Measurements from ENCODE around the gene RAB27A.
"Not testable (repeated sequence)": the region's sequence is repeated elsewhere in the genome, so short reads cannot be mapped to it uniquely, and the experiment has no call there.

The RAB27A gene

GRCh38 chr15:55250392-55250791 lies 39.2 kb downstream of the RAB27A start:
- DNase-seq (ENCODE audit: low spot score), result peak; percentile 2

GRCh38 chr15:55249885-55250284 lies 39.7 kb downstream of the RAB27A start:
- DNase-seq (ENCODE audit: low spot score), result not testable (repeated sequence)

- DNase-seq (ENCODE audit: low spot score), result no peak
Measured at GRCh38 chr15:55248895-55249294, 40.7 kb downstream of the RAB27A start.

- no peak for DNase-seq (ENCODE audit: low spot score)
Measured at GRCh38 chr15:55247766-55248427, 41.7 kb downstream of the RAB27A start.

DNA sequence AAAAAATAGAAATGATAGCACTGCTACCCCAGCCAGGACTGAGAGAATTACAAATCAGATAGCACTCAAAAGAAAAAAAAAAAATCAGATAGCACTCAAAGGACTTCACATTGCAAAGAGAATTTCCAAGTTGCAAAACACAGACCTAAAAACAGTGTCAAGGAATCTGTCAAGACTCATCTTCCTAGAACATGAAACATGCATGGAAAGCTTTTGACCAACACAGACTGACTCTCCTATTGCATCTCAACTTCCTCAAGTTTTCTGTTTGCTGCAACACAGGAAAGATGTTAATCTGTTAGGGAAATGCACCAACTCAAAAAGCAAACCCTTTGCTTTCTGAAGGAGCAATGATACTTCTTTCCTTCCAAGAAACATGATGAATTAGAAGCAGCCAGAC lies 42.3 kb downstream of the RAB27A start:
- DNase-seq (ENCODE audit: low spot score), result no peak

DNA sequence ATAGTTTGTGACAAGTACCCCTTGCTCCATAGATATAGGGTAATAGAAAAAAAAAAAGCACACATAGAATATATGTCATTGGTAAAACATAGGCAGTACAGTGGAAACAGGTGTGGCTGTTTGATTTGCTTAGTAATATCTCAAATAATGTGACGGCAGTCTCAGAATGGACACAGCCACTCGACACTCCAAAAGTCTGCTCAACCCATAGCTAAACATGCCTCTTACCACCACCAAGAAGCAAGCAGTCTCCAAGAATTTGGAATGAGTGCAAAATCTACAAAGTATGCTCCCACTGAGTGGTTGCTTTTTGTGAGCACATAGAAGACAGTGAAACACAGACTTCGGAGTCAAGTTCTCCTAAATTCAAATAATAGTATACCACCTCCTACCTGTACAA lies 43.0 kb downstream of the RAB27A start:
- DNase-seq (ENCODE audit: low spot score), result no peak

- no peak for DNase-seq (ENCODE audit: low spot score)
Measured at GRCh38 chr15:55245059-55245458, 44.6 kb downstream of the RAB27A start.

DNA sequence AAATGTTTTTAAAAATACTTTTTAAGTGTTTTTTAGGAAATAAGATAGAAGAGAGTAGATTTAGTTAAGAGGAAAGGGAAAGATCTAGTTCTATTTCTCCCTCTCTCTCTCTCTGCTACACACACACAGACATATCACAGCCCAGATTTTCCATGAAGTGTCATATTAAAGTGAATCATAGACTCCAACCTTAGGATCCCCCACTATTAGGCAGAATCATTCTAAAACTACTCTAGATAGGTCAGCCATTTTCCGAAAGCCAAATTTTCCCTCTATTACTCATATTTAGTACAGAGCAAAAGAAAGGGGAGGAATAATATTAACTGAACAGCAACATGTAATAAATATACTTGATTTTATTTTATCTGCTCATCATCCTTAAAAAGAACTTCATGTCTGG lies 47.7 kb downstream of the RAB27A start:
- DNase-seq (ENCODE audit: low spot score), result no peak

DNA sequence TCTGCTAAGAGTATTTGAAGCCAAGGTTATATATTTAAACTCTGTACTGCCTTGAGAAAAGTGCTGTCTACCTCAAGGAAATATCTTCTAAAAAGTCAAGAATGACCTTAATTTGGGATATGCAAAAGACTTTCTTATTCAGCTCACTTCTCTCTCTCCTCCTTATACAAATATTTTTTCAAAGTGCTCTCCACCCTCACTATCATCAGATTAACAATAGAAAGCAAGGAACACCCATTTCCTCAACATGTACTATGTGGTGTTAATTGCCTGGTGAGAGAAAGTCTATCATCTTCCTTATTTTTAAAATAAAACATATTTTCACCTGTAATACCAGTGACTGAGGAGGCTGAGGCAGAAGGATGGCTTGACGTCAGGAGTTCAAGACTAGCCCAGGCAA lies 48.4 kb downstream of the RAB27A start:
- DNase-seq (ENCODE audit: low spot score), result no peak

- DNase-seq (ENCODE audit: low spot score), result no peak
Measured at GRCh38 chr15:55240125-55240760, 49.4 kb downstream of the RAB27A start.

DNA sequence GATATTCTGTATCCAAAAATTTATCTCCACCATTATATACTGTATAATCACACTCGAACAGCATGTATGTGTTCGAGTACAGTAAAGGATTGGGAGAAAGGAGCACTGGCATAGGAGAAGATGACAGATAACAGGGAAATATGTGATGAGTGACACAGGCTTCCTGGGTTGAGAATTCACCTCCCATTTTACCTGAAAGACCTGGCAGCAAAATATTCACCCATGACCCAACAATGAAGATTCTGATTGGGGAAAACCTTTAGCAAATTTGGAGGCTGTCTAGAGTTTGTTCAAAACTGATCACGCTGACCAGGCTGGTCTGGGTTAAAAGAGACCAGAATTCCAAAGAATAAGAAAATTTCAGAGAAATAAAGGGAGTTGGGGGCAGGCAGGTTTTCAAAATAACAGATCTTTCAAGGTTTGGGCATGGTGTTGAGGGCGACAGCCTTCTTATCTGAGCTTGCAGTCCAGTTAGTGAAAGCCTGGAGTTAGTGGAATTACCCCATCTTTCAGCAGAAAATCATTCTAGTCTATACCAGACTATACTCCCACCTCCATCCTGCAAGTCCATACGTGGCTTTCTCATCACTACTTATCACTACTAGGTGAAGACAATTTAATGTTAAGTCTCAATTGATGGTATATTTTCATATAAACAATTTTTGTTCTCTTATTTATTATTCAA lies 50.0 kb downstream of the RAB27A start:
- DNase-seq (ENCODE audit: low spot score), result no peak

DNA sequence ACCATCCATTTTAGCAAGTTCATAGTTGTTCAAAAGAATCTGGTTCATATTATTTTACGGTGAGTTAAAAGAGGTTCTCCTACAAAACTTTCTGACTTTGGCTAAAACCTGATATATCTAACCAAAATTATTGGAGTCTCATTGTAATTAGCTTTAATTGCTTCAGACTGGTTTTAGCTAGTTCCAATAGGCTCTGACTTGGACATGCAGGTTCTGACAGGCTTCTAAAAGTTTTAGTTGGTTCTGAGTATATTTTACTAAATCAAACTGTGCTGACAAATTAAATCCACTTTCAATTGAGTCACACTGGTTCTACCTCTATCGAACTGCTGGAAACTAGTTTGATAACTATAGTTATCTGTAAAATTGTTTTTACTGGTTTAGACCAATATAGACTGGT lies 50.7 kb downstream of the RAB27A start:
- DNase-seq (ENCODE audit: low spot score), result no peak

DNA sequence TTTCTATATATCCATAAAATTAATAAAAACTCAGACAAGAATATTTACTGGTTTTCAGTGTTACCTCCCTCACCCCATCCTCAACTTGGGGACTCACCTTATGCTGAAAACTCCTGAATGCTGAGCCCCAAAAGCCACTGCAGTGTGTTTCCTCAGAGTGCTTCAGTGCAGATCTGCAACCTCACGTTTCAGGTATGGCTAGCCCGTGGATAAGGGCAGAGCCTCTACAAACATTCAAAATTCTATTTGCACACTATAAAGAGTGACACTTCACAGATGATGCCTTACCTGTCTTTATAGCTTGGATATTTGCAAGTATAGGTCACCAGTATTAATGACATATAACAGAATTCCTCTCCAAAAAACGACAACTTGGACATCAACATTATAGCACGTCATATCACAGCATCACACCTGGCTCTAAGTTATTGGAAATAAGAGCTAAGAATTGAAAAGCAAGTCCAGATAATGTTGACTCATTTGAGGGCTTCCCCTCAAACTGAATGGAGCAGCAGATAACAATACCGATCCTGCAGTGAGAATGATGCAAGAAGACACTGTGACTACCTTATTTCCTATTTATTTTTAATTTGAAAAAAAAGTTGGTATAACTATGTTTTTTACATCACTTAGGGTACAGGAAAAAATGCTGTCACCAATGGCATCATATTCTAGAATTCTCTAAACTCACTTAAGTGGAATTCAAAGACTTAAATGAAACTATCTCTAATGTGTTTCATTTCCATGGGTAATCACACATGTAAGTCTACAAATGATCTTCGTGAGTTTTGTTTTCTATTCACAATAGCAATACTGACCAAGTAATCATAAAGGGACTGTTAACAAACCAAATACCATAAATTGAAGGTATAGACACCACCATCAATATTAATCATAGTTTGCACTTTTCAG lies 52.1 kb downstream of the RAB27A start:
- no peak for DNase-seq (ENCODE audit: low spot score)

DNA sequence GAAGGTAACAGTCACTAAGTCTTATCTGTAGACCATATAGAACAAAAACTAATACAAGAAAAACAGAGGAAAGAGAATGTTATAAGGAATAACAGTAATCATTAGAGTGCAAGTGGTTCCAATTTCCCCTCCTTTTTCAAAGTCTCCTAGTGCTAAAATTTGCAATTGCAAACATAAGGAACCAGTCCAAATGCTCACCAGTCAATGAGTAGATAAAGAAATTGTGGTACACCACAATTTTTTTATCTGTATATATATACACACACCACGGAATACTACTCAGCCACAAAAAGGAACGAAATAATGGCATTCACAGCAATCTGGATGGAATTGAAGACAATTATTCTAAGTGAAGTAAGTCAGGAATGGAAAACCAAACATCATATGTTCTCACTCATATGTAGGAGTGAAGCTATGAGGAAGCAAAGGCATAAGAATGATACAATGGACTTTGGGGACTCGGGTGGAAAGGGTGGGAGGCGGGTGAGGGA lies 54.0 kb downstream of the RAB27A start:
- DNase-seq (ENCODE audit: low spot score), result no peak

GRCh38 chr15:55234800-55235104 lies 54.9 kb downstream of the RAB27A start:
- no peak for DNase-seq (ENCODE audit: low spot score)

- no peak for DNase-seq (ENCODE audit: low spot score)
Measured at GRCh38 chr15:55234104-55234799, 55.4 kb downstream of the RAB27A start.

- DNase-seq (ENCODE audit: low spot score), result no peak
Measured at GRCh38 chr15:55231455-55231854, 58.2 kb downstream of the RAB27A start.

GRCh38 chr15:55230953-55231352 lies 58.7 kb downstream of the RAB27A start:
- DNase-seq (ENCODE audit: low spot score), result no peak

DNA sequence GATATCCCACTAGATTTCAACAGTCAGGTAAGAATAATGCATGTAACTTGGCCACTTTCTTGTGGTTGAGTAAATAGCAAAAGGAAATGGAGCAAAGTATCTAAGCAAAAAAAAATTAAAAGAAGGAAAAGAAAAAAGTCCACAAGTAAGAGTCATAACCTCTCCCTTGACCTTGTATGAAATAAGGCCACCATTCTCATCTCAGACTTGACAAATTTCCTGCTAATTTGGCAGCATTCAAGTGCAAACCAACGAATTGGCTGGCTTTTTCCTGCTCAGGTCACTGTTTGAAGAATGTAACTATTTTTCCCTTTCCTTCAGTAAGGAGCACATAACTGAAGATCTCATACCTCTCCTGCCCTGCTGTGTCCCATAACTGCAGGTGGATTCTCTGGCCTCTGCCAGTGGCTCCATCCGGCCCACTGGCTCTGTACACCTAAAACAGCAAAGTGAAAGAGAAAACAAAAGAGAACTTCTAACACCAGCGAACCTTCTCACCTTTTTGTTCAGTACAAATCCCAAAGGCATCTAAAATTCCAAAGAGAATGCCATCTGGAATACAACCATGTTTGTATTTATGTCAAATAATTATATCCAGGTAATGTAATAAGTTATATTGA lies 59.5 kb downstream of the RAB27A start:
- no peak for DNase-seq (ENCODE audit: low spot score)

- DNase-seq (ENCODE audit: low spot score), result no peak
Measured at GRCh38 chr15:55226127-55226526, 63.5 kb downstream of the RAB27A start.

GRCh38 chr15:55224892-55225291 lies 64.7 kb downstream of the RAB27A start:
- DNase-seq (ENCODE audit: low spot score), result no peak
